GM19025 (cell line): Measurements from ENCODE around the gene TMC1.
"Not testable (repeated sequence)": the region's sequence is repeated elsewhere in the genome, so short reads cannot be mapped to it uniquely, and the experiment has no call there.

Experiments used
- ATAC-seq: cut with Tn5 transposase; IDR thresholded peaks from one replicate; pipeline ENCODE4 v1.9.1; 2021; ENCODE audit warnings: mild to moderate bottlenecking, low read depth, moderate library complexity; ENCODE audit not compliant: unreplicated experiment

Gene TMC1

DNA sequence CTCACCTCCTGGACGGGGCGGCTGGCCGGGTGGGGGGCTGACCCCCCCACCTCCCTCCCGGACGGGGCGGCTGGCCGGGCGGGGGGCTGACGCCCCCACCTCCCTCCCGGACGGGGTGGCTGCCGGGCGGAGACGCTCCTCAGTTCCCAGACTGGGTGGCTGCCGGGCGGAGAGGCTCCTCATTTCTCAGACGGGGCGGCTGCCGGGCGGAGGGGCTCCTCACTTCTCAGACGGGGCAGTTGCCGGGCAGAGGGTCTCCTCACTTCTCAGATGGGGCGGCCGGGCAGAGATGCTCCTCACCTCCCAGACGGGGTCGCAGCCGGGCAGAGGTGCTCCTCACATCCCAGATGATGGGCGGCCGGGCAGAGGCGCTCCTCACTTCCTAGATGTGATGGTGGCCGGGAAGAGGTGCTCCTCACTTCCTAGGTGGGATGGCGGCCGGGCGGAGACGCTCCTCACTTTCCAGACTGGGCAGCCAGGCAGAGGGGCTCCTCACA is 285.0 kb downstream of the TMC1 start:
- ATAC-seq = not testable (repeated sequence)

DNA sequence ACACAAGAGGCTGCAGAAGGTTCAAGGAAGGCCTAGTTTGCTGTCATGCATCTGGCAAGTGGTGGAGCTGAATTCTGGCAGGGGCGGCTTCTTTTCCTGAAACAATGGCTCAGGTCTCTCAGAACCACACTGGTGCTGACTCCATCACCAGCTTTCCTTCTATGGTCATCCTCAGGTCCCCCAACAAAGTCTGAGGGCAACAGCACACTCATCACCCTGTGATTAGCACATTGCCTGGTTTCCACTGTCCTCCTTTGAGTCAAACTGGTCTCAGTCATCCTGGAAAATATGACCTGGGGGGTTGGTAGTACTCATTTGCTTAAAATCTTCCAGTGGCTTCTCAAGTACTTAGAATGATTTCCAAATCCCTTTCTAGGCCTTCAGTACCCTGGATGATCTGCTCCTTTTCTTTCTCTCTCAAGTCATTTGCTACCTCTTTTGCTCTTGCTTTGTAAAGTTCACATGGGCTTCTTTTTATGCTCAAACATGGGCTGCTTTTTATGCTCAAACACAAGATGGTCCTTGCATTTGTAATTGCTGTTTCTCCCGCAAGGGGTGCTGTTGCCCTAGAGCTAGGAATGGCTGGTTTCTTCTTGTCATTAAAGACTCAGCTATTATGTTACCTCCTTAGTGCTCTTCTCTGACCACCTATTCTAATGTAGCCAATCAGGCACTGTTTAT is 286.5 kb downstream of the TMC1 start:
- ATAC-seq = no peak

- ATAC-seq = no peak
These were observed 287.0 kb downstream of the TMC1 start for GRCh38 chr9:72808446-72808768.

DNA sequence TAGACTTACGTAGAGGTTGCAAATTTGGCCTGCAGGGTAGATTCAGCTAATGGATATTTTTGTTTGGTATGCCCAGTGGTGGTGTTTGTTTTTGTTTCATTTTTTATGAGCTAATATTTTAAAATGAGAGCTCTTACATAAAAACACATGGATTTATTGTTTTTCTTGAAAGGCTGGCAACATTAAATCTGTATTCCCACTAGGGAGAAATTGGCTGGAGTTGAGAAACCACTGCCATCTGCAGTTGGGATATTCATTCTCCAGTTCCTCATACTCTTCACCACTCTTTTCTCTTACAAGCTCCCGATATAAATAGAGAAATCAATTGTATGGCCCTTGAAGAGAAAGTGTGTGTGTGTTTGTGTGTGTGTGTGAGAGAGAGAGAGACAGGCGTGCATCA is 288.2 kb downstream of the TMC1 start:
- ATAC-seq = no peak

- no peak for ATAC-seq
These were observed 291.2 kb downstream of the TMC1 start for GRCh38 chr9:72812559-72813111.

DNA sequence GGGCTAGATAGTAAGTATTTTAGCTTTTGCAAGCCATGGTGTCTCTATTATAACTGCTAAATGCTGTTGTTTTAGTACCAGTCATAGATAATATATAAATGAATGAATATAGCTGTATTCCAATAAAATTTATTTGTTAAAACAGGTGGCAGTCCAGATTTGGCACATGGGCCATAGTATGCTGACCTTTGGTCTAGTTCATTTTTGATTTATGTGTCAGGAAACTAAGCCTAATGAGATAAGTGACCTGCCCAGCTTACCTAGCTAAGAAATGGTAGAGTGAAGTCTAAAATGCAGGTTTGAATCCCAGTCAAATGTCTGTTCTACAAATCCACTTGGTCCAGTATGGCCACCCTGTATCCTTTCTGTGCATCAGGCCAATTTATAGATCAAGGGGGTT is 292.1 kb downstream of the TMC1 start:
- ATAC-seq = no peak

GRCh38 chr9:72814083-72814597 is 292.7 kb downstream of the TMC1 start:
- ATAC-seq = no peak

DNA sequence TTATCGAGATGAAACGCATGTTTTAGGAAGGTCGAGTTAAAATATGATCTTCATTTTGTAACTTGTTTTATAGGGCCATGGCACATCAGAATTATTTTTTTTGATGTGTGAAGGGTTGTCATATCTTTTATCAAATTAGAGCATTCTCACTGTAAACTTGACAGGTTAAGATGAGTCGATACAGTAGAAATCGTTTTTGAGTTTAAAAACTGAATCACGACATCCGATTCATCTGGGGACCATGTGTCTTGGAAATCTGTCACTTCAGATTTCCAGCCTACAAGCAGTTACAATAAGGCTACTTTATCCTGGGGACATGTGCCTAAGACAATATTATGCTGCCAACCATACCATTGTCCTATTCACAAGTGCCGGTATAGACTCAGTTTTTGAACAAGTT is 295.3 kb downstream of the TMC1 start:
- ATAC-seq = no peak

DNA sequence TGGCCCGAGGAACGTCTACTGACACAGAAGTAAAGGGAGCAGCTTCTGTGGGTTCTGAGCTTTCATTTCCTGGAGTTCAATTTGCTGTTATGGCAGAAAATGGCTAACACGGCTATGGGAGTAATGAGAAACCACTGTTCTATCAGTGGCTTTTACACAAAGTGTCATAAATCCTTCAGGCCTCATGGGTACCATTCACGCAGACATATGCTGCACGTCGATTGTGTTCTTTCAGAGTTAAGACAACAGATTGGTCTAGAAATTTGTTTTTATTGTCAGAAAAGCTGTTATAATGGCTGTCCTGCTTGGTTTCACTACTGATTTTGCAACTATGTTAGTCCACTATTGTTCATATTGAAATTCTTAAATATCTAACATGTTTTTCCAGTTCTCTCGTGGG is 296.0 kb downstream of the TMC1 start:
- ATAC-seq = no peak

- ATAC-seq = no peak
These were observed 297.0 kb downstream of the TMC1 start for GRCh38 chr9:72818385-72818784.

DNA sequence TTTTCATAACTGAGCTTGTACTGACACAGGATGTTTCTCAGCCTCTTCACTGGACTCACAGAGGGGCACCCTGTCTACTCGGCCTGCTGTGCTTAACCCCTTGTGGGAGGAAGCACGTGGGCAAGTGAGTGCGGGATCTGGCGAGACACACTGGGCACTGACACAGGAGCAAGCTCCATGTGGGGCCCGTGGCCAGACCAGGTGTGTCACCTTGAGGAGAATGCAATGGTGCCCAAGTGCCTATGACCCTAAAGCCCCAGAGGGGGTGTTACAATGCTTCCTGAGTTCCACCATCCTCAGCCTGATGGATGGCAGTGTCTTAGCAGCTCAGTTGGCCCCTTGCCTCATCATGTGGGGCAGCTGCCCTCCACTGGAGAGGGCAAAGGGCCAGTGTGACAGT is 302.6 kb downstream of the TMC1 start:
- ATAC-seq = no peak

- ATAC-seq = no peak
These were observed 305.9 kb downstream of the TMC1 start for GRCh38 chr9:72826996-72827949.

GRCh38 chr9:72827950-72828731 is 306.7 kb downstream of the TMC1 start:
- no peak for ATAC-seq

GRCh38 chr9:72834994-72835393 is 313.6 kb downstream of the TMC1 start:
- ATAC-seq = no peak

- no peak for ATAC-seq
These were observed 315.4 kb downstream of the TMC1 start for GRCh38 chr9:72836790-72837189.

GRCh38 chr9:72839085-72839484 is 317.7 kb downstream of the TMC1 start:
- no peak for ATAC-seq

DNA sequence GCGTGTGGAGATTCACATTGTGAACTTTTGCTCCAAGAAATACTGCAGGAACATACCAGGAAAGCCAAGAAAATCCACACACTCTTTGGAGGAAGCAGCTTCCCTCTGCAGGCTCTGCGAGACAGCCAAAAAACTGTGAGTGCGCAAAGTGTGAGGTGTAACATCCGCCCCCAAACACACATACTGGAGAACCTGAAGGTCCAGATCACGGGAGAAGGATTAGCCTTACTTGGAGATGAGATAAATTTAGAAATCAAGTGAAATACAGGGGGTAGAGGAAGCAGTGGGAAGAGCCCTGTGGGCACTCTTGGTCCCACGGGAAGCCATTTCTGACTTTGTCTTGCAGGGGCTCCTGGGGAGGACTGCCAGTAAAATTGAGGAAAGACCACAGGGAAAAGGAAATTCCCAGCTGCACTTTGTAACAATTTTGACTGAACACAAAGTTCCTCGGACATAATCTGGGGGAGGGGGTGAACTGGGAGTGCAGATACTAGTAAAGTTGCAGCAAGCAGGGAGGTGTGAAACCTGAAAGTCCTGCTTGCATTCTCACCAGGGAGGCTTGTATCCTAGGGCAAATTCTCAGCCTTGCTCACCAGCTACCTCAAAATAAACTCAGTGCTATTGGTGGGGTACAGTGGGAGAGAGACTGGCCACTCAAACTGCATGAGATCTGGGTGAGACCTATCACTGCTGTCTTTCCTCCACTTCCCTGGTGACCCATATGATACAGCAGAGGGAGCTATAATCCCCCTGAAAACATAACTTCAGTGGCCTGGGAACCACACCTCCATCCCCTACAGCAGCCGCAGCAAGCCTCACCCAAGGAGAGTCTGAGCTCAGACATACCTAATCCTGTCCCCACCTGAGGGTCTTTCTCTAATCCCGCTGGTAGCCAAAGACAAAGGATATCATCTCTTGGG is 322.4 kb downstream of the TMC1 start:
- ATAC-seq = no peak

DNA sequence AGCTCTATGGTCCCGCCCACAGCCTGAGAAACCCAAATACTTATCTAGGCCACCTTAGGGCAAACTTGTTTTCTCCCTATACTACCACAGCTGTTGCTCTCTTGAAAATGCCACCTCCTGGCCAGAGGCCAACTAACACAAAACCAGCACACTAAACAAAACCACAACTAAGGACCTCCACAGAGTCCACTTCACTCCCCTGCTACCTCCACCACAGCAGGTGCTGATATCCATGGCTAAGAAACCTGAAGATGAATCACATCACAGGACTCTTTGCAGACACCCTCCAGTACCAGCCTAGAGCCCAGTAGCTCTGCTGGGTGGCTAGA is 323.0 kb downstream of the TMC1 start:
- ATAC-seq = no peak

- not testable (repeated sequence) for ATAC-seq
These were observed 323.6 kb downstream of the TMC1 start for GRCh38 chr9:72845052-72845451.

- not testable (repeated sequence) for ATAC-seq
These were observed 328.8 kb downstream of the TMC1 start for GRCh38 chr9:72850209-72850608.
